Testis (tissue), 3 donors: ENCODE measurements around the gene UNC80. TPM values are rescaled to one million over a fixed set of nuclear protein-coding genes. Genes with fewer than 3 reads are reported as not detected.
"Not testable (repeated sequence)": the region's sequence is repeated elsewhere in the genome, so short reads cannot be mapped to it uniquely, and the experiment has no call there.

Experiments
- DNase-seq: peaks from one replicate; pipeline ENCODE4 v3.0.0-alpha.2; 2019
- H3K27ac ChIP-seq, 2 donors: fragments of 200-600 bp; sonication (generic); one replicate each; pipeline ENCODE4 v1.5.1; 2019
- H3K27me3 ChIP-seq: fragments of 200-600 bp; sonication (generic); one replicate; pipeline ENCODE4 v1.5.1; 2019
- H3K36me3 ChIP-seq: fragments of 200-600 bp; sonication (generic); one replicate; pipeline ENCODE4 v1.5.1; 2017; ENCODE audit warnings: low read depth; ENCODE audit errors: missing control alignments
- H3K4me1 ChIP-seq: fragments of 200-600 bp; sonication (generic); one replicate; pipeline ENCODE4 v1.5.1; 2019
- H3K4me3 ChIP-seq, 2 donors: fragments of 200-600 bp; sonication (generic); one replicate each; pipeline ENCODE4 v1.5.1; 2017 to 2019
- H3K9me3 ChIP-seq: fragments of 200-600 bp; sonication (generic); one replicate; pipeline ENCODE4 v1.5.1; 2017
- POLR2A ChIP-seq: fragments of 450-650 bp; IDR thresholded peaks from one replicate; pipeline ENCODE4 v1.6.1; 2017; ENCODE audit warnings: antibody characterized with exemption, mild to moderate bottlenecking, moderate library complexity
- WGBS, 2 donors: methylation state at CpG; one replicate each; pipeline ENCODE4 v1.1.5; 2018; 5-methylcytosine and 5-hydroxymethylcytosine counted together
- intact Hi-C: fragments of 100-400 bp; cut with DNase I; formaldehyde crosslinking; loops from one replicate; pipeline ENCODE4 v1.15.1; 2023; ENCODE audit warnings: low total_unique reads
- polyA plus RNA-seq: library from polyadenylated mRNA; stranded (reverse); fragments of 350-450 nt; fragmentation: Illumina TruSeq; extraction: RNeasy Lipid Tissue Mini Kit (QIAGEN cat#74804); gene quantifications from one replicate; pipeline ENCODE4 v1.2.3, GENCODE V29; 2014; ENCODE audit warnings: low read depth, low replicate concordance; ENCODE audit not compliant: insufficient read depth
- total RNA-seq, 2 donors: library from RNA; depleted of rRNA; stranded (reverse); fragments of >200 nt; gene quantifications; one replicate each; pipeline ENCODE4 v1.2.3, GENCODE V29; 2016
- TF ChIP-seq, protein P1 (sequence below), 3 experiments: fragments of 450-650 bp in 2 of 3; fragments of 200-600 bp in 1 of 3; sonication (generic) in 1 of 3; IDR thresholded peaks; one replicate each; pipeline ENCODE4 v1.5.1; 2016 to 2019; ENCODE audit warnings: antibody characterized with exemption in 3 of 3, mild to moderate bottlenecking in 2 of 3, moderate library complexity in 1 of 3

Gene UNC80
- total and polyA plus RNA-seq, 3 donors from 2014 or later = 8.2 to 46.1 (median 34.8) TPM

DNA sequence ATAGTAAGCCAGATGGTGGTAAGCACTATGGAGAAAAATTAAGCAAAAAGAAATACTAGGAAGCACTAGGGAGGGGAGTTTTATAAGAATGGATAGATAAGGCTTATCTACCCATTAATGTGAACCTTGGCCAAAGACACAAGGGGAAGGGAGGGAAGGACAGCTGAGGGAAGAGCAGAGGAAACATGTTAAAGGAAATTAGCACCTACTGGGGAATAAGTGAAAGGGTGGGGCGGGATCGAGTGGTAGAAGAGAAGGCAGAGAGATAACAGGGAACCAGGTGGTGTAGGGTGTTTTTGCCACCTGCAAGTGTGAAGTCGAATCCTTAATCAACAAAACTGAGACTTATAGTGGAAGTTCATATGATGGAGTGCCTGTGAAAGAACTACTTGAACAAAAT, 1.7 kb downstream of the UNC80 start:
- DNase-seq = no peak
- TF ChIP-seq, protein P1, sequence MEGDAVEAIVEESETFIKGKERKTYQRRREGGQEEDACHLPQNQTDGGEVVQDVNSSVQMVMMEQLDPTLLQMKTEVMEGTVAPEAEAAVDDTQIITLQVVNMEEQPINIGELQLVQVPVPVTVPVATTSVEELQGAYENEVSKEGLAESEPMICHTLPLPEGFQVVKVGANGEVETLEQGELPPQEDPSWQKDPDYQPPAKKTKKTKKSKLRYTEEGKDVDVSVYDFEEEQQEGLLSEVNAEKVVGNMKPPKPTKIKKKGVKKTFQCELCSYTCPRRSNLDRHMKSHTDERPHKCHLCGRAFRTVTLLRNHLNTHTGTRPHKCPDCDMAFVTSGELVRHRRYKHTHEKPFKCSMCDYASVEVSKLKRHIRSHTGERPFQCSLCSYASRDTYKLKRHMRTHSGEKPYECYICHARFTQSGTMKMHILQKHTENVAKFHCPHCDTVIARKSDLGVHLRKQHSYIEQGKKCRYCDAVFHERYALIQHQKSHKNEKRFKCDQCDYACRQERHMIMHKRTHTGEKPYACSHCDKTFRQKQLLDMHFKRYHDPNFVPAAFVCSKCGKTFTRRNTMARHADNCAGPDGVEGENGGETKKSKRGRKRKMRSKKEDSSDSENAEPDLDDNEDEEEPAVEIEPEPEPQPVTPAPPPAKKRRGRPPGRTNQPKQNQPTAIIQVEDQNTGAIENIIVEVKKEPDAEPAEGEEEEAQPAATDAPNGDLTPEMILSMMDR (IDR thresholded peaks at IDR 0.05) = no peak
- no peak for TF ChIP-seq POLR2A

GRCh38 chr2:209787416-209787815, 15.8 kb downstream of the UNC80 start:
- DNase-seq = no peak
- TF ChIP-seq, protein P1 (IDR thresholded peaks at IDR 0.05) = no peak
- no peak for TF ChIP-seq POLR2A
- intact Hi-C loops = no loop called here
- no peaks in the 10 kb centered on the region for H3K27me3 ChIP-seq
- no peaks in the 10 kb centered on the region for H3K4me1 ChIP-seq
- no peaks in the 10 kb centered on the region for H3K9me3 ChIP-seq
- WGBS, 2 donors = 94 to 96% methylated on average over 5 of the region's 5 CpGs
- no peak overlapping the region for H3K4me3 ChIP-seq
- no peak overlapping the region for H3K27ac ChIP-seq
- H3K36me3 ChIP-seq = no peaks in the 10 kb centered on the region

More for the DNA sequence above, 1.7 kb downstream of the UNC80 start:
- intact Hi-C loops = no loop called here
- 32 to 40% methylated on average over 3 of the region's 3 CpGs for WGBS, 2 donors
- Histone ChIP-seq H3K4me3 (no peak overlapping the region), H3K27ac (no peak overlapping the region), H3K27me3 (no peaks in the 10 kb centered on the region), H3K36me3 (no peaks in the 10 kb centered on the region), H3K4me1 (peaks cover 5% of the 10 kb centered on the region), H3K9me3 (no peaks in the 10 kb centered on the region)

DNA sequence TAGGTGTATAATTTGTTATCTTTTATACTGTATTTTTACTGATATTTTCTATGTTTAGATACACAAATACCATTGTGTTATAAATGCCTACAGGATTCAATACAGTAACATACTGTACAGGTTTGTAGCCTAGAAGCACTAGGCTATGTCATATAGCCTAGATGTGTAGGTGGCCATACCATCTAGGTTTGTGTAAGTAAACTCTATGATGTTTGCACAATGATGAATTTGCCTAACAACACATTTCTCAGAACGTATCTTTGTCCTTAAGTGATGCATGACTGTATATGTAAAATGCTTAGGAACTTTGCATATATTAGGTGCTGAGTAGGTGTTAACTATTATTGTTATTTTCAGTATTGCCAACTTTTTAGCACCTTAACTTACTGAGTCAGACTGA, 17.3 kb downstream of the UNC80 start:
- no peak overlapping the region for H3K27ac ChIP-seq
- no peak for DNase-seq
- no peak overlapping the region for H3K4me3 ChIP-seq
- H3K36me3 ChIP-seq = no peaks in the 10 kb centered on the region
- no peaks in the 10 kb centered on the region for H3K27me3 ChIP-seq
- intact Hi-C loops = no loop called here
- H3K4me1 ChIP-seq = no peaks in the 10 kb centered on the region
- WGBS, 2 donors = 93 to 94% methylated on average over 1 of the region's 1 CpG
- TF ChIP-seq, protein P1 (IDR thresholded peaks at IDR 0.05) = no peak
- no peak for TF ChIP-seq POLR2A
- no peaks in the 10 kb centered on the region for H3K9me3 ChIP-seq

GRCh38 chr2:209790066-209790728, 18.6 kb downstream of the UNC80 start:
- H3K27me3 ChIP-seq = no peaks in the 10 kb centered on the region
- H3K4me3 ChIP-seq = no peak overlapping the region
- H3K4me1 ChIP-seq = no peaks in the 10 kb centered on the region
- no peak for DNase-seq
- 54 to 63% methylated on average over 6 of the region's 6 CpGs for WGBS, 2 donors
- H3K27ac ChIP-seq = no peak overlapping the region
- no peak for TF ChIP-seq POLR2A
- TF ChIP-seq, protein P1 (IDR thresholded peaks at IDR 0.05) = no peak
- H3K36me3 ChIP-seq = no peaks in the 10 kb centered on the region
- H3K9me3 ChIP-seq = no peaks in the 10 kb centered on the region
- intact Hi-C loops = no loop called here

- Histone ChIP-seq H3K4me3 (no peak overlapping the region), H3K9me3 (no peaks in the 10 kb centered on the region), H3K4me1 (no peaks in the 10 kb centered on the region), H3K27ac (no peak overlapping the region), H3K27me3 (no peaks in the 10 kb centered on the region), H3K36me3 (no peaks in the 10 kb centered on the region)
- 80 to 82% methylated on average over 3 of the region's 3 CpGs for WGBS, 2 donors
- TF ChIP-seq, protein P1 (IDR thresholded peaks at IDR 0.05) = no peak
- TF ChIP-seq POLR2A = no peak
- intact Hi-C loops = no loop called here
- no peak for DNase-seq
Observed at GRCh38 chr2:209791151-209791550, 19.5 kb downstream of the UNC80 start.

GRCh38 chr2:209795425-209795824, 23.8 kb downstream of the UNC80 start:
- H3K27me3 ChIP-seq, intact Hi-C loops, H3K36me3 ChIP-seq, H3K4me3 ChIP-seq, H3K27ac ChIP-seq, DNase-seq, H3K4me1 ChIP-seq, H3K9me3 ChIP-seq: not testable (repeated sequence)
- WGBS, 2 donors = 96 to 100% methylated on average over 4 of the region's 4 CpGs
